Mesothelial cell of epicardium (in vitro differentiated cells): ENCODE measurements around the gene CBLB. TPM values are rescaled to one million over a fixed set of nuclear protein-coding genes. Genes with fewer than 3 reads are reported as not detected.

ENCODE experiments used
- DNase-seq, 2 experiments: peaks; one replicate each; pipeline ENCODE4 v3.0.0; 2021; ENCODE audit warnings: low spot score in 2 of 2; ENCODE audit not compliant: unreplicated experiment in 2 of 2
- H3K27ac Mint-ChIP-seq: 2 replicates; pipeline ENCODE4 v1.8.0; 2021; ENCODE audit warnings: mixed read lengths
- H3K27me3 Mint-ChIP-seq: 2 replicates; pipeline ENCODE4 v1.8.0; 2021; ENCODE audit warnings: low read depth, mixed read lengths
- H3K36me3 Mint-ChIP-seq: 2 replicates; pipeline ENCODE4 v1.8.0; 2021; ENCODE audit warnings: mixed read lengths
- H3K4me1 Mint-ChIP-seq: 2 replicates; pipeline ENCODE4 v1.8.0; 2021; ENCODE audit warnings: mixed read lengths
- H3K4me3 Mint-ChIP-seq: 2 replicates; pipeline ENCODE4 v1.8.0; 2021; ENCODE audit warnings: mild to moderate bottlenecking, moderate library complexity, mixed read lengths
- H3K9me3 Mint-ChIP-seq: 2 replicates; pipeline ENCODE4 v1.8.0; 2021; ENCODE audit warnings: mixed read lengths
- total RNA-seq: library from RNA; stranded (reverse); gene quantifications from 3 replicates; pipeline ENCODE4 v1.2.1, GENCODE V29; 2021
- TF ChIP-seq, protein P1 (sequence below): fragments of 200-600 bp; sonication (generic); IDR thresholded peaks from one replicate; pipeline ENCODE4 v1.5.0; 2021; ENCODE audit warnings: antibody characterized with exemption; ENCODE audit not compliant: unreplicated experiment

The CBLB gene
- total RNA-seq, 1 donor from 2014 or later, result 116 TPM

DNA sequence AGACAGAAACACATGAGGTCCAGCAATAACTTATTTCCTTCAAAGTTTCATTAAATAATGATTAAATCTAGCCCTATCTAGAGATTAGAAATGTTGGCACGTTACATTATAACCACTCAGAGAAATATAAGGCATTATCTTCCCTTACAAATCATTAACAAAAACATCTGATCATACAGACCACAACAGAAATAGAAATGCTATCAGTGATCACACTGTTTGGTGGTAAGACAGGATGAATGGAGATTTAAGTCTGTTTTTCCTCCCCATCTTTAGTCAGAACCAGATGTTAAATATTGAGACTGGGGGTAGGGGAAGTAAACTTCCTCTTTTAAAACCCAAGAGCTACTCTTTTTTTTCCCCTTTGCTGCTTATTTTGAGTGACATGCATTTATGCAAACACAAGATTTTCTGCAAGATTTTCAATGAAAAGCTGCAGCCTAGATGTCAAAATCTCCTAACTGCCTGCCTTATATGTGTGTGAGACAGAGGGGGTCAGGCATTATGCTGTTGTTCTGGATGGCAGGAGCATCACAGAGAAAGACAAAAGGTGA lies 70.4 kb downstream of the CBLB start:
- H3K9me3 Mint-ChIP-seq, result peaks cover 15% of the 10 kb centered on the region
- H3K27me3 Mint-ChIP-seq, result no peaks in the 10 kb centered on the region
- H3K4me1 Mint-ChIP-seq, result peaks cover 44% of the 10 kb centered on the region
- H3K4me3 Mint-ChIP-seq, result no peak overlapping the region
- no peak for DNase-seq
- H3K27ac Mint-ChIP-seq, result no peak overlapping the region
- H3K36me3 Mint-ChIP-seq, result peaks cover 20% of the 10 kb centered on the region
- TF ChIP-seq, protein P1, sequence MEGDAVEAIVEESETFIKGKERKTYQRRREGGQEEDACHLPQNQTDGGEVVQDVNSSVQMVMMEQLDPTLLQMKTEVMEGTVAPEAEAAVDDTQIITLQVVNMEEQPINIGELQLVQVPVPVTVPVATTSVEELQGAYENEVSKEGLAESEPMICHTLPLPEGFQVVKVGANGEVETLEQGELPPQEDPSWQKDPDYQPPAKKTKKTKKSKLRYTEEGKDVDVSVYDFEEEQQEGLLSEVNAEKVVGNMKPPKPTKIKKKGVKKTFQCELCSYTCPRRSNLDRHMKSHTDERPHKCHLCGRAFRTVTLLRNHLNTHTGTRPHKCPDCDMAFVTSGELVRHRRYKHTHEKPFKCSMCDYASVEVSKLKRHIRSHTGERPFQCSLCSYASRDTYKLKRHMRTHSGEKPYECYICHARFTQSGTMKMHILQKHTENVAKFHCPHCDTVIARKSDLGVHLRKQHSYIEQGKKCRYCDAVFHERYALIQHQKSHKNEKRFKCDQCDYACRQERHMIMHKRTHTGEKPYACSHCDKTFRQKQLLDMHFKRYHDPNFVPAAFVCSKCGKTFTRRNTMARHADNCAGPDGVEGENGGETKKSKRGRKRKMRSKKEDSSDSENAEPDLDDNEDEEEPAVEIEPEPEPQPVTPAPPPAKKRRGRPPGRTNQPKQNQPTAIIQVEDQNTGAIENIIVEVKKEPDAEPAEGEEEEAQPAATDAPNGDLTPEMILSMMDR, result no peak

DNA sequence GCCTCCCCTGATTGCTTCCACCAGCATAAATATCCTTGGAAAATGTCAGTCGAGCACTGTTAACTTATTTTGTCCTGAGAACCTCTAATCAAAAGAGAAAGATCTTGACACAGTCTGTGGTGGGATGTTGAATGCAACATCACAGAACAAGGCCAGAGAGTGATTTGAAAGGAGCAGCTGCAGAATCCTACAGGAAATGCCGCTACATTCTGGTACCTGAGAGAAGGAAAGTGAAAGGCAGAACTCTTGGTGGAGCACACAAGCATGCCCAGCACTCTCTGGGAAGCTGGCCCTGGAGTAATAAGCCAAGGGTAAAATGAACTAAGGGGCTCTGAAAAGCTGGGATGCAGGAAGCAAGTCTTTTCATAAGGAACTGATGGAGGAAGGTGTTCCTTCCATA lies 75.8 kb downstream of the CBLB start:
- Mint-ChIP-seq H3K27ac (peak overlapping the region; percentile 80), H3K27me3 (no peaks in the 10 kb centered on the region)

DNA sequence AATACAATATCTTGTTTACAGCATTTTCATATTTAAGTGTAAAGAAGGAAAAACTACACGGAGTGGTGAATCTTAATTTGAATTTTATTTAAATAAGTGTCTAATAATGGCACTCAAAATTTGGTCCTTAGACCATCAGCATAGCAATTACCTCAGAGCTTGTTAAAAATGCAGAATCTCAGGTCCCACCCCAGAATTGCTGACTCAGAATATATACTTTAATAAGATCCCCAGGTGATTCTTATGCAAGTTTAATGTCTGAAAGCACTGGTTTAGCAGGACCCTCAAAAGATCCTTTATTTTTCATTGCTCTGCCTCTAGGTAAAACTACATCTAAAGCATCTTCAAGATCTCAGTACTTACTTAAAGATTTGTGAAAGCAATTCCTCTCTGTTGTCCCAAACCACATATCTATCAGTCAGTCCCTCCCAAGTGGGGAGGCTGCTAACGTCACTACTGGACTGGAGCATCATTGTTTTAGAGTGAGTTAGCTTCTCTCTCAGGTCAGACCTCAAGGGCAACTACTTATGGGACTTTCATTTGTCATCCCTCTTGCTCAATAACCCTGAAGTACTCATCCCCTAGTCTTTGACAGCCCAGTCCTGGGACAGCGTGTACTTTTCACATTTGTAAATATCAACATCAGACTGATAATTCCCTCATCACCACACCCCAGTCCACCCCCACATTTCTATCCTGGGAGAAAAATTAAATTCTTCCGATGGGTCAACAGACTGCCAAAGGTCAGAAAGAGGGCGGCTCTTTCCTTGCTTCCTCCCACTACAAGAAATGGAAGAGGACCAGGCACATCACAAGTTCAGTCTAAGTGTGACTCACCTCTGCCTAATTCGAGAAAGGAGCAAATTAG lies 76.7 kb downstream of the CBLB start:
- Mint-ChIP-seq H3K27me3 (no peaks in the 10 kb centered on the region), H3K9me3 (peaks cover 13% of the 10 kb centered on the region), H3K27ac (peak overlapping the region; percentile 80), H3K4me3 (no peak overlapping the region), H3K36me3 (peaks cover 14% of the 10 kb centered on the region), H3K4me1 (peaks cover 53% of the 10 kb centered on the region)
- DNase-seq, result no peak
- TF ChIP-seq, protein P1, result no peak

More for the DNA sequence above, 75.8 kb downstream of the CBLB start:
- TF ChIP-seq, protein P1, result no peak
- DNase-seq, result no peak
- H3K36me3 Mint-ChIP-seq, result peaks cover 17% of the 10 kb centered on the region
- peaks cover 50% of the 10 kb centered on the region for H3K4me1 Mint-ChIP-seq
- H3K9me3 Mint-ChIP-seq, result peaks cover 15% of the 10 kb centered on the region
- H3K4me3 Mint-ChIP-seq, result no peak overlapping the region

DNA sequence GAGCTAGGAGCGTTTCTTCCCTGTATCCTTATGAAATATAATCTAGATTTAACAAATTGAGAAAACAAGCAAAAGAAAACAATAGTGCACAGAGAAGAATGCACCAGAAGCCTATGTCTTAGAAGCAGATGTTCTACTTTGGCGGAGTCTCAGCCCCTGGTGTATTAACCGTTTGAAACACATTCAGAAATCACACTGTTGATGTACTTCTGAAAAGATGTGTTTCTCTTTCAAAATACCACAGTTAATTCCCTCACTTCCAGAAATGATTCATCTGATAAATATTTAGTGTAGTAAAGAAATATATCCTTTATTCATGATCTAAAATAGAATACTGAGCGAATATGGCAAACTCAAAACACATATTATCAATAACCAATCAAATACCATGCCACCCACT lies 77.7 kb downstream of the CBLB start:
- Mint-ChIP-seq H3K27me3 (no peaks in the 10 kb centered on the region), H3K27ac (peak overlapping the region; percentile 8), H3K4me1 (peaks cover 61% of the 10 kb centered on the region)

DNA sequence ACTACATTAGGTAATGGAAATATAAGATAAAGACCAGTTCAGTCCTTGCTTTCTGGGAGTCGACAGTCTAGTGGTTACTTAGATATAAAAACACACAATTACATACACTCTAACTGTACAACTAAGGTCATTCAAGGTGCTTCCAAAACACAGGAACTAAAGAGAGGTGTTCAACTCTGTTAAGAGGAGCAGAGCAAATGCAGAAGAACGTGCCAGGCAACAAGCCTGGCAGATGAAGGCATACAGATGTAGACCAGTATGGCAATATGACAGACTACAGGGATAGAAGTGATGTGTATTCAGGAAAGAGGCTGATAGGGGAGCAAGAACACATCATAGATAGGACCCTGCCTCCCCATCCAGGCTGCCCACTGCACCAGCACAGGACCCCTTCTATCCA lies 78.3 kb downstream of the CBLB start:
- no peaks in the 10 kb centered on the region for H3K27me3 Mint-ChIP-seq
- peaks cover 67% of the 10 kb centered on the region for H3K4me1 Mint-ChIP-seq
- no peak overlapping the region for H3K4me3 Mint-ChIP-seq
- peaks cover 1% of the 10 kb centered on the region for H3K36me3 Mint-ChIP-seq
- H3K27ac Mint-ChIP-seq, result peak overlapping the region; percentile 25
- no peaks in the 10 kb centered on the region for H3K9me3 Mint-ChIP-seq
- TF ChIP-seq, protein P1, result no peak
- DNase-seq, result no peak

More for the DNA sequence above, 77.7 kb downstream of the CBLB start:
- TF ChIP-seq, protein P1, result no peak
- no peak overlapping the region for H3K4me3 Mint-ChIP-seq
- no peak for DNase-seq
- H3K9me3 Mint-ChIP-seq, result peaks cover 3% of the 10 kb centered on the region
- peaks cover 5% of the 10 kb centered on the region for H3K36me3 Mint-ChIP-seq
